Activated CD8-positive, alpha-beta memory T cell treated with anti-CD3 and anti-CD28 coated beads, Interleukin-2, amount 50 U/mL, for 1 hour (primary cell): ENCODE measurements around the gene PPARA.
"Not testable (repeated sequence)": the region's sequence is repeated elsewhere in the genome, so short reads cannot be mapped to it uniquely, and the experiment has no call there.

Experiments used
- DNase-seq: peaks from one replicate; pipeline ENCODE4 v3.0.0-alpha.2; 2020; ENCODE audit errors: extremely low read depth

The PPARA gene

GRCh38 chr22:46172522-46173110 lies 22.3 kb downstream of the PPARA start:
- no peak for DNase-seq

- DNase-seq, result no peak
Measured at GRCh38 chr22:46173152-46173551, 22.8 kb downstream of the PPARA start.

GRCh38 chr22:46175631-46176030 lies 25.3 kb downstream of the PPARA start:
- DNase-seq, result no peak

- no peak for DNase-seq
Measured at GRCh38 chr22:46176508-46177003, 26.2 kb downstream of the PPARA start.

- DNase-seq, result no peak
Measured at GRCh38 chr22:46178755-46179505, 28.6 kb downstream of the PPARA start.

- no peak for DNase-seq
Measured at GRCh38 chr22:46179748-46180147, 29.4 kb downstream of the PPARA start.

GRCh38 chr22:46180370-46181137 lies 30.2 kb downstream of the PPARA start:
- DNase-seq, result no peak

GRCh38 chr22:46183733-46184132 lies 33.4 kb downstream of the PPARA start:
- DNase-seq, result no peak

GRCh38 chr22:46185283-46185682 lies 35.0 kb downstream of the PPARA start:
- no peak for DNase-seq

GRCh38 chr22:46187862-46188261 lies 37.5 kb downstream of the PPARA start:
- no peak for DNase-seq

- DNase-seq, result no peak
Measured at GRCh38 chr22:46192210-46192993, 42.1 kb downstream of the PPARA start.

GRCh38 chr22:46193898-46194310 lies 43.6 kb downstream of the PPARA start:
- no peak for DNase-seq

- no peak for DNase-seq
Measured at GRCh38 chr22:46195487-46196165, 45.3 kb downstream of the PPARA start.

GRCh38 chr22:46196278-46196677 lies 46.0 kb downstream of the PPARA start:
- no peak for DNase-seq

- DNase-seq, result no peak
Measured at GRCh38 chr22:46198274-46198673, 47.9 kb downstream of the PPARA start.

GRCh38 chr22:46198806-46199205 lies 48.5 kb downstream of the PPARA start:
- not testable (repeated sequence) for DNase-seq

- no peak for DNase-seq
Measured at GRCh38 chr22:46201059-46201757, 50.9 kb downstream of the PPARA start.

- DNase-seq, result no peak
Measured at GRCh38 chr22:46202897-46203600, 52.7 kb downstream of the PPARA start.

- no peak for DNase-seq
Measured at GRCh38 chr22:46203601-46203980, 53.3 kb downstream of the PPARA start.

- no peak for DNase-seq
Measured at GRCh38 chr22:46209262-46209661, 58.9 kb downstream of the PPARA start.
